Activated CD4-positive, alpha-beta T cell treated with anti-CD3 and anti-CD28 coated beads for 36 hours (primary cell): ENCODE measurements around the gene PDZRN4. TPM values are rescaled to one million over a fixed set of nuclear protein-coding genes. Genes with fewer than 3 reads are reported as not detected.

Experiments
- ATAC-seq: fragments of 200-7000 bp; cut with Tn5 transposase; one replicate; pipeline ENCODE4 v1.10.0; 2021; ENCODE audit warnings: mild to moderate bottlenecking, moderate library complexity
- CTCF ChIA-PET: fragments of 350-600 bp; sonication (Branson Sonifier 250); formaldehyde crosslinking; loops from one replicate; lab custom pipeline; 2021; ENCODE audit warnings: antibody characterized with exemption; lab: Charles Lee
- POLR2A ChIA-PET: fragments of 350-600 bp; sonication (Branson Sonifier 250); formaldehyde crosslinking; loops from one replicate; lab custom pipeline; 2021; ENCODE audit warnings: antibody characterized with exemption, inconsistent platforms; lab: Charles Lee
- DNase-seq: peaks from one replicate; pipeline ENCODE4 v3.0.0-alpha.2; 2020
- H3K27ac Mint-ChIP-seq: one replicate; pipeline ENCODE4 v1.8.0; 2021; ENCODE audit warnings: mixed read lengths
- H3K27me3 Mint-ChIP-seq: one replicate; pipeline ENCODE4 v1.8.0; 2021; ENCODE audit warnings: mixed read lengths
- H3K36me3 Mint-ChIP-seq: one replicate; pipeline ENCODE4 v1.8.0; 2021; ENCODE audit warnings: low read depth, mixed read lengths
- H3K4me1 Mint-ChIP-seq: one replicate; pipeline ENCODE4 v1.8.0; 2021; ENCODE audit warnings: mixed read lengths
- H3K4me3 Mint-ChIP-seq: one replicate; pipeline ENCODE4 v1.8.0; 2021; ENCODE audit warnings: mild to moderate bottlenecking, moderate library complexity, mixed read lengths
- H3K9me3 Mint-ChIP-seq: one replicate; pipeline ENCODE4 v1.8.0; 2021; ENCODE audit warnings: low read depth, mixed read lengths
- intact Hi-C, 2 experiments: fragments of 100-400 bp; cut with DNase I in 1 of 2; cut with micrococcal nuclease in 1 of 2; formaldehyde crosslinking; loops; one replicate each; pipeline versions ENCODE4 v1.14.2 to v1.15.1; 2022 to 2024; cut with DNase I, micrococcal nuclease
- total RNA-seq, 2 experiments: library from RNA; stranded (reverse); gene quantifications; one replicate each; pipeline ENCODE4 v1.2.3, GENCODE V29; 2021

The PDZRN4 gene
- total RNA-seq, 2 experiments from 2014 or later = not detected

DNA sequence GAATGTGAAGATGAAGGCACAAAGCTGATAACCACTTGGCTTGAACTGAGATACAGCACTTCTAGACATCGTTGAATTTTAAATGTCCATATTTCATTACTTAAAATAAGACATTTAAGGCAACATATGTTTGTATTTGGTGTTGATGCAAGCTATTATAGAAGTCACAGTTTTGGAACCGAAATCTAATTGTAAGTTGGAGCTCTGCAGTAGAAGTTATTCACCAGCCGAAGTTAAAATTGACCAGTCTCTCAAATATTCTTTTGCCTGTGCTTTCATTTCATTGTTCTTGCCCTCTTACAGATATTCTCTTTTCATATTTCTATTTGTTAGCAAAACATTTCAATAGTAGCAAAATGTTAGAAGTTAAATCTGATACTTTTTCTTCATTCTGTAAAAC is 332.7 kb downstream of the PDZRN4 start:
- Mint-ChIP-seq H3K9me3 (no peaks in the 10 kb centered on the region), H3K4me3 (no peak overlapping the region), H3K36me3 (no peaks in the 10 kb centered on the region), H3K27me3 (no peaks in the 10 kb centered on the region), H3K27ac (no peak overlapping the region), H3K4me1 (peaks cover 16% of the 10 kb centered on the region)
- POLR2A ChIA-PET = no interaction called here
- ATAC-seq = no peak
- CTCF ChIA-PET = no interaction called here
- DNase-seq = no peak
- intact Hi-C loops = loop anchor here in 1 of 2 experiments (10.0 kb wide), 1 partner anchor 64 kb away; no protein-coding TSS in a partner anchor

DNA sequence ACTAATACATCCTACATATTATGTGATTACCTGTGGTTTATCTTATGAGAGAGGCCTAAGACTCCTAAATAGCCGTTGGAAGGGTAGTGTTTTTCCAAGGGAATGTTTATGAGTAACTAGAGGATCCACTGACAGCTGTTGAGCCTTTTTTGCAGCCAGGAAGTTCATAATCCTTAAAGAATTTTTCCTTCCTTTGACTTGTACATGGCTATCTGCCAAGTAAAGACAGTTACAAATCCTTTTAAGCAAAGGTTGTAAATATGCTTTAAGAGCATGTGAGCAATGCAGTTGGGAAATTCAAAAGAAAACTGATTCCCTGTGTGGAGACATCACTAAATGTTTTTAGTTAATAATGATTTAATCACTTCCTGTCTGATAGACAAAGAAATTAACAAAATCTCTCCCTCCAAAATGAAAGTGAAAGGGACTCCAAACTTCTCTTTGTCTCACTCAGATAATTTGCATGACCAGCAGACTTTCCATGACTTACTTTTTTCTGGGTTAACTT is 333.8 kb downstream of the PDZRN4 start:
- no peak overlapping the region for H3K4me3 Mint-ChIP-seq
- no peak for ATAC-seq
- no peaks in the 10 kb centered on the region for H3K9me3 Mint-ChIP-seq
- H3K4me1 Mint-ChIP-seq = peaks cover 16% of the 10 kb centered on the region
- H3K27me3 Mint-ChIP-seq = no peaks in the 10 kb centered on the region
- intact Hi-C loops = loop anchor here in 1 of 2 experiments (10.0 kb wide), 1 partner anchor 63 kb away; no protein-coding TSS in a partner anchor
- no peak overlapping the region for H3K27ac Mint-ChIP-seq
- ChIA-PET CTCF (no interaction called here), POLR2A (no interaction called here)
- H3K36me3 Mint-ChIP-seq = no peaks in the 10 kb centered on the region
- DNase-seq = no peak

- Mint-ChIP-seq H3K4me1 (peaks cover 11% of the 10 kb centered on the region), H3K9me3 (no peaks in the 10 kb centered on the region), H3K27ac (no peak overlapping the region), H3K27me3 (no peaks in the 10 kb centered on the region), H3K36me3 (no peaks in the 10 kb centered on the region), H3K4me3 (no peak overlapping the region)
- CTCF ChIA-PET = no interaction called here
- POLR2A ChIA-PET = no interaction called here
- ATAC-seq (no peak), DNase-seq (no peak)
- intact Hi-C loops = loop anchor here in 1 of 2 experiments (10.0 kb wide), 1 partner anchor 58 kb away; no protein-coding TSS in a partner anchor
Observed at GRCh38 chr12:41527062-41527461, 338.9 kb downstream of the PDZRN4 start.

DNA sequence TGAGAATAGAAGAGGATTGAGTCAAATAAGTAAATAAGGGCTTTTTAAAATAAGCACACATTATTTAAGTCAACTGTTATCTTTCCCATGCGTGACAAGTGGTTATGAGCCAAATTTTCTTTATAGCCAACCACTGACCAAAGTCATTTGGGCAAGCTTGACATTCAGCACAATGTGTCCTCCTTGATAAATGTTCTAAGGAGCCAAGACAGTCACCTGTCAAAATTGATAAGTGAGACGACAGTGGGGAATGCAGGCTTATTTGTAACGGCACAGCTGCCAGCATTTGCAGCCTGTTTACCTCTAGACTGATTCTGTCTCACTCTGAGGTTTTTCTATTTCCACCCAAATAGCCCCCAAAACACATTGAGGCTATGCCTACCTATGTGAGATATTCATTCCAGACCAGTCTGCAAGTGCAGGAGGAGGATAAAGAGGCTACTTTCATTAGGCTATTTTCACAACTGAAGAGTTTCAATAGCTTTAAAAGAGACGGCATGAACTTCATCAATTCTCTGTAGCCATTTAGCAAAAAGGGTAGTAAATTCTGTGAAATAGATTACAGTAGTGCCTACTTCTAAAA is 339.5 kb downstream of the PDZRN4 start:
- ATAC-seq (no peak), DNase-seq (no peak)
- Mint-ChIP-seq H3K4me3 (no peak overlapping the region), H3K36me3 (no peaks in the 10 kb centered on the region), H3K27me3 (no peaks in the 10 kb centered on the region), H3K27ac (no peak overlapping the region), H3K9me3 (no peaks in the 10 kb centered on the region), H3K4me1 (peaks cover 5% of the 10 kb centered on the region)
- POLR2A ChIA-PET = no interaction called here
- CTCF ChIA-PET = no interaction called here
- intact Hi-C loops = loop anchor here in 1 of 2 experiments (10.0 kb wide), 1 partner anchor 57 kb away; no protein-coding TSS in a partner anchor

DNA sequence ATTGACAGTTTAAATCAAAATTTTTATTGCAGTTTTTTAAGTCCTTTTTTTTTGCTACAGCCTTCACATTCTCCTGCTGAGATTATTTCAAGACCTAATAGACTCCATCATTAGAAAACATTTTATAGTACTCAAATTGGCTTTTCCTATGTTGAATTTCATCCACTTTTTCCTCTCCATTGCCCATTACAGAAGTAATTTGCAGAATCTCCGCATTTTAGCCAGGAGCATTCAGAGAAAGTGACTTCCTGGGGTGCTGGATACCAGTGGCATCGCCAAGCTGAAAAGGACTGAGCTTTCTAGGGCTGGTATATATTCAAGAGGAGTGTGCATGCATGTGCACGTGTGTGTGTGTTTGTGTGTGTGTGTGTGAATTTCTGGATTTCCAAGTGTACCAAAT is 340.8 kb downstream of the PDZRN4 start:
- ChIA-PET POLR2A (no interaction called here), CTCF (no interaction called here)
- Mint-ChIP-seq H3K4me1 (no peaks in the 10 kb centered on the region), H3K27ac (no peak overlapping the region), H3K4me3 (no peak overlapping the region), H3K9me3 (no peaks in the 10 kb centered on the region), H3K36me3 (no peaks in the 10 kb centered on the region), H3K27me3 (no peaks in the 10 kb centered on the region)
- ATAC-seq (no peak), DNase-seq (no peak)
- intact Hi-C loops = loop anchor here in 1 of 2 experiments (10.0 kb wide), 1 partner anchor 56 kb away; no protein-coding TSS in a partner anchor

DNA sequence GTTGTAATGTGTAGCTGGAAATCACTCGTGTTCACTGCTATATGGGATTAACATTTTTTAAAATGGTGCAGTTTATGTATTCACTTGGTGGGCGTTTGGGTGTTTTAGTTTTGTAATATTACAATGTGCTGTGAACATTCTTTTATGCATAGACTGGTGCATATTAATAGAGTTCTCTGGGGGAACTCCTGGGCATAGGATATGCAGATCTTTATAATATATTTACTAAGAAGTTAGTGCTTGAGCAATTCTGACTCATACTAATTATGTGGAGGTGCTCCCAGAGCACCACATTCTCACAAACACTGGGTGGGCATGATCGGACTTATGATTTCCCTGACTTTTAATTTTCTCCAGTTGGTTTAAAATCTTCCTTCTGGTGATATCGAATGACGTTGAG is 342.3 kb downstream of the PDZRN4 start:
- DNase-seq (no peak), ATAC-seq (no peak)
- H3K27me3 Mint-ChIP-seq = peaks cover 2% of the 10 kb centered on the region
- no peaks in the 10 kb centered on the region for H3K36me3 Mint-ChIP-seq
- no peaks in the 10 kb centered on the region for H3K4me1 Mint-ChIP-seq
- H3K9me3 Mint-ChIP-seq = no peaks in the 10 kb centered on the region
- intact Hi-C loops = no loop called here
- CTCF ChIA-PET = interaction anchor here (0.7 kb wide), 1 partner anchor 255 kb away, joined by 3 read pairs; no protein-coding TSS in a partner anchor
- no peak overlapping the region for H3K4me3 Mint-ChIP-seq
- POLR2A ChIA-PET = no interaction called here
- H3K27ac Mint-ChIP-seq = no peak overlapping the region

- no peaks in the 10 kb centered on the region for H3K9me3 Mint-ChIP-seq
- no peak overlapping the region for H3K27ac Mint-ChIP-seq
- no peak for DNase-seq
- CTCF ChIA-PET = no interaction called here
- POLR2A ChIA-PET = no interaction called here
- ATAC-seq = no peak
- H3K27me3 Mint-ChIP-seq = peaks cover 2% of the 10 kb centered on the region
- no peak overlapping the region for H3K4me3 Mint-ChIP-seq
- intact Hi-C loops = no loop called here
- no peaks in the 10 kb centered on the region for H3K36me3 Mint-ChIP-seq
- H3K4me1 Mint-ChIP-seq = peaks cover 3% of the 10 kb centered on the region
Observed at GRCh38 chr12:41531147-41531829, 343.2 kb downstream of the PDZRN4 start.

- no peaks in the 10 kb centered on the region for H3K36me3 Mint-ChIP-seq
- no peaks in the 10 kb centered on the region for H3K9me3 Mint-ChIP-seq
- no peak overlapping the region for H3K27ac Mint-ChIP-seq
- DNase-seq = no peak
- CTCF ChIA-PET = no interaction called here
- H3K27me3 Mint-ChIP-seq = peaks cover 2% of the 10 kb centered on the region
- H3K4me1 Mint-ChIP-seq = peaks cover 9% of the 10 kb centered on the region
- POLR2A ChIA-PET = no interaction called here
- intact Hi-C loops = no loop called here
- H3K4me3 Mint-ChIP-seq = no peak overlapping the region
- ATAC-seq = peak; percentile 64
Observed at GRCh38 chr12:41532072-41532471, 344.0 kb downstream of the PDZRN4 start.

GRCh38 chr12:41536813-41537490 is 348.8 kb downstream of the PDZRN4 start:
- no peak overlapping the region for H3K4me3 Mint-ChIP-seq
- no peak overlapping the region for H3K27ac Mint-ChIP-seq
- ATAC-seq (peak; percentile 78), DNase-seq (no peak)
- peaks cover 14% of the 10 kb centered on the region for H3K4me1 Mint-ChIP-seq
- H3K27me3 Mint-ChIP-seq = peaks cover 6% of the 10 kb centered on the region
- intact Hi-C loops = no loop called here
- H3K36me3 Mint-ChIP-seq = no peaks in the 10 kb centered on the region
- ChIA-PET CTCF (no interaction called here), POLR2A (no interaction called here)
- H3K9me3 Mint-ChIP-seq = no peaks in the 10 kb centered on the region

DNA sequence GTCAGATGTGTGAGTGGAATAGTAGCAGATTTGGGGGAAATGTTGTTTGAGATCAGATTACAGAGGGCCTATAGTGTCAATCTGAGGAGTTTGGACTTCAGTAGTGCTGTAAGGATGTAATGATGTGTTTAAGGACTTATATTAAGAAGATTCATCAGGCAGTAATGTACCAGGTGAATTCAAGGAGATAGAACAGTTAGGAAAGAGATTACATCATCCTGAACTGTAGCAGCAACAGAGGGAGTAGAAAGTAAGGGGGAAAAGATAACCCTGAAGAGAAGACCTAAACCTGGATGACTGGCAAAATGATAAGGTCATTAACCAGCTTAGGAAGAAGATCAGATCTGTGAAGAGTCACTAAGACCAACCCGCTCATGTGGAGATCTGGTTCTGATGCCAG is 349.4 kb downstream of the PDZRN4 start:
- CTCF ChIA-PET = no interaction called here
- Mint-ChIP-seq H3K4me1 (peaks cover 14% of the 10 kb centered on the region), H3K9me3 (no peaks in the 10 kb centered on the region), H3K27me3 (peaks cover 8% of the 10 kb centered on the region), H3K36me3 (no peaks in the 10 kb centered on the region), H3K27ac (no peak overlapping the region), H3K4me3 (no peak overlapping the region)
- ATAC-seq (no peak), DNase-seq (no peak)
- POLR2A ChIA-PET = no interaction called here
- intact Hi-C loops = no loop called here

- DNase-seq (no peak), ATAC-seq (no peak)
- Mint-ChIP-seq H3K36me3 (no peaks in the 10 kb centered on the region), H3K4me3 (no peak overlapping the region), H3K27ac (no peak overlapping the region), H3K9me3 (no peaks in the 10 kb centered on the region), H3K4me1 (no peaks in the 10 kb centered on the region), H3K27me3 (peaks cover 4% of the 10 kb centered on the region)
- CTCF ChIA-PET = no interaction called here
- POLR2A ChIA-PET = no interaction called here
- intact Hi-C loops = no loop called here
Observed at GRCh38 chr12:41545761-41546160, 357.6 kb downstream of the PDZRN4 start.
